ENCODE data around the gene SP2. TPM values are rescaled to one million over a fixed set of nuclear protein-coding genes. Genes with fewer than 3 reads are reported as not detected.
A peak's percentile ranks its signal among the peaks of the same experiment; 100 is the strongest.

The SP2 gene
- total RNA-seq, 1 donor from 2014 or later, result 16.9 TPM

GRCh38 chr17:47967607-47968252 is 71.7 kb downstream of the SP2 start:
- H3K27ac Mint-ChIP-seq, result peak overlapping the region; percentile 75
- no peak for DNase-seq (ENCODE audit: extremely low spot score, unreplicated experiment)
- peaks cover 11% of the 10 kb centered on the region for H3K4me1 Mint-ChIP-seq (ENCODE audit: unreplicated experiment)
- no peak overlapping the region for H3K4me3 Mint-ChIP-seq
- H3K27me3 Mint-ChIP-seq, result no peaks in the 10 kb centered on the region
- H3K36me3 Mint-ChIP-seq, result no peaks in the 10 kb centered on the region
- no peak for TF ChIP-seq CTCF (conservative IDR thresholded peaks at IDR 0.05)
- H3K9me3 Mint-ChIP-seq, result no peaks in the 10 kb centered on the region

- Mint-ChIP-seq H3K4me3 (no peak overlapping the region), H3K4me1 (ENCODE audit: unreplicated experiment) (peaks cover 11% of the 10 kb centered on the region), H3K27me3 (no peaks in the 10 kb centered on the region), H3K9me3 (no peaks in the 10 kb centered on the region), H3K27ac (no peak overlapping the region), H3K36me3 (peaks cover under 1% of the 10 kb centered on the region)
- no peak for TF ChIP-seq CTCF (conservative IDR thresholded peaks at IDR 0.05)
- no peak for DNase-seq (ENCODE audit: extremely low spot score, unreplicated experiment)
Observed at GRCh38 chr17:47968836-47969235, 72.8 kb downstream of the SP2 start.

- Mint-ChIP-seq H3K27ac (peak overlapping the region; percentile 95), H3K9me3 (no peaks in the 10 kb centered on the region), H3K36me3 (peaks cover 6% of the 10 kb centered on the region), H3K27me3 (no peaks in the 10 kb centered on the region), H3K4me3 (peak overlapping the region; percentile 97), H3K4me1 (ENCODE audit: unreplicated experiment) (peaks cover 11% of the 10 kb centered on the region)
- no peak for DNase-seq (ENCODE audit: extremely low spot score, unreplicated experiment)
- no peak for TF ChIP-seq CTCF (conservative IDR thresholded peaks at IDR 0.05)
Observed at GRCh38 chr17:47969930-47970724, 74.1 kb downstream of the SP2 start.

GRCh38 chr17:47970725-47971499 is 74.9 kb downstream of the SP2 start, which contains the start of gene CDK5RAP3:
Gene CDK5RAP3 (plus strand): TSS chr17:47971113. CDS start chr17:47971147, 34 bp downstream.
- H3K27me3 Mint-ChIP-seq, result no peaks in the 10 kb centered on the region
- peak within 1 kb of the TSS; percentile 97 for H3K4me3 Mint-ChIP-seq
- peak; percentile 100 for DNase-seq (ENCODE audit: extremely low spot score, unreplicated experiment)
- peaks cover 11% of the 10 kb centered on the region for H3K4me1 Mint-ChIP-seq (ENCODE audit: unreplicated experiment)
- peak; percentile 92 for TF ChIP-seq CTCF (conservative IDR thresholded peaks at IDR 0.05)
- peaks cover 12% of the 10 kb centered on the region for H3K36me3 Mint-ChIP-seq
- H3K9me3 Mint-ChIP-seq, result no peaks in the 10 kb centered on the region
- H3K27ac Mint-ChIP-seq, result peak within 1 kb of the TSS; percentile 95

- Mint-ChIP-seq H3K4me1 (ENCODE audit: unreplicated experiment) (peaks cover 7% of the 10 kb centered on the region), H3K27ac (no peak overlapping the region), H3K36me3 (peaks cover 16% of the 10 kb centered on the region), H3K9me3 (no peaks in the 10 kb centered on the region), H3K27me3 (no peaks in the 10 kb centered on the region), H3K4me3 (peak overlapping the region; percentile 20)
- TF ChIP-seq CTCF (conservative IDR thresholded peaks at IDR 0.05), result no peak
- no peak for DNase-seq (ENCODE audit: extremely low spot score, unreplicated experiment)
Observed at GRCh38 chr17:47973541-47973940, 77.5 kb downstream of the SP2 start.

Data from type B pancreatic cell (in vitro differentiated cells).